Ishikawa (cell line): Measurements from ENCODE around the gene SMIM38.

Experiments
- FOXM1 ChIP-seq: IDR thresholded peaks from 2 replicates; pipeline ENCODE4 v1.6.1; 2012; ENCODE audit warnings: low read depth, borderline replicate concordance
- TF ChIP-seq, protein P1 (sequence below): IDR thresholded peaks from 2 replicates; pipeline ENCODE4 v1.6.1; 2012; ENCODE audit warnings: low read depth, mild to moderate bottlenecking
- TF ChIP-seq, protein P2 (sequence below): IDR thresholded peaks from 2 replicates; pipeline ENCODE4 v1.6.1; 2012

DNA sequence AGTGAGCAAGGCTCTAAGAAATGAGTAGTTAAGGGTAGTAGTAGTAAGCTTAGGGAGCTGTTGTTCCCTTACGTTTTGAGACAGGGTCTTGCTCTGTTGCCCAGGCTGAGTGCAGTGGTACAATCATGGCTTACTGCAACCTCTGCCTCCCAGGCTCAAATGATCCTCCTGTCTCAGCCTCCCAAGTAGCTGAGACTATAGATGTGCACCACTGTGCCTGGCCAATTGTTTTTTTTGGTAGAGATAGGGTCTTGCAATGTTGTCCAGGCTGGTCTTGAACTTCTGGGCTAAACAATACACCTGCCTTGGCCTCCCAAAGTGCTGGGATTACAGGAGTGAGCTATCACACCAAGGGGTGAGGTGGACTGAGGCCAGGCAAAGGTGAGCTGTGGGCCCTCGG is 10.0 kb downstream of the SMIM38 start:
- TF ChIP-seq FOXM1: no peak
- TF ChIP-seq, protein P1, sequence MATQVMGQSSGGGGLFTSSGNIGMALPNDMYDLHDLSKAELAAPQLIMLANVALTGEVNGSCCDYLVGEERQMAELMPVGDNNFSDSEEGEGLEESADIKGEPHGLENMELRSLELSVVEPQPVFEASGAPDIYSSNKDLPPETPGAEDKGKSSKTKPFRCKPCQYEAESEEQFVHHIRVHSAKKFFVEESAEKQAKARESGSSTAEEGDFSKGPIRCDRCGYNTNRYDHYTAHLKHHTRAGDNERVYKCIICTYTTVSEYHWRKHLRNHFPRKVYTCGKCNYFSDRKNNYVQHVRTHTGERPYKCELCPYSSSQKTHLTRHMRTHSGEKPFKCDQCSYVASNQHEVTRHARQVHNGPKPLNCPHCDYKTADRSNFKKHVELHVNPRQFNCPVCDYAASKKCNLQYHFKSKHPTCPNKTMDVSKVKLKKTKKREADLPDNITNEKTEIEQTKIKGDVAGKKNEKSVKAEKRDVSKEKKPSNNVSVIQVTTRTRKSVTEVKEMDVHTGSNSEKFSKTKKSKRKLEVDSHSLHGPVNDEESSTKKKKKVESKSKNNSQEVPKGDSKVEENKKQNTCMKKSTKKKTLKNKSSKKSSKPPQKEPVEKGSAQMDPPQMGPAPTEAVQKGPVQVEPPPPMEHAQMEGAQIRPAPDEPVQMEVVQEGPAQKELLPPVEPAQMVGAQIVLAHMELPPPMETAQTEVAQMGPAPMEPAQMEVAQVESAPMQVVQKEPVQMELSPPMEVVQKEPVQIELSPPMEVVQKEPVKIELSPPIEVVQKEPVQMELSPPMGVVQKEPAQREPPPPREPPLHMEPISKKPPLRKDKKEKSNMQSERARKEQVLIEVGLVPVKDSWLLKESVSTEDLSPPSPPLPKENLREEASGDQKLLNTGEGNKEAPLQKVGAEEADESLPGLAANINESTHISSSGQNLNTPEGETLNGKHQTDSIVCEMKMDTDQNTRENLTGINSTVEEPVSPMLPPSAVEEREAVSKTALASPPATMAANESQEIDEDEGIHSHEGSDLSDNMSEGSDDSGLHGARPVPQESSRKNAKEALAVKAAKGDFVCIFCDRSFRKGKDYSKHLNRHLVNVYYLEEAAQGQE: no peak
- TF ChIP-seq, protein P2, sequence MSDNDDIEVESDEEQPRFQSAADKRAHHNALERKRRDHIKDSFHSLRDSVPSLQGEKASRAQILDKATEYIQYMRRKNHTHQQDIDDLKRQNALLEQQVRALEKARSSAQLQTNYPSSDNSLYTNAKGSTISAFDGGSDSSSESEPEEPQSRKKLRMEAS: no peak
